Measurements from ENCODE around the gene RUNDC1.

DNA sequence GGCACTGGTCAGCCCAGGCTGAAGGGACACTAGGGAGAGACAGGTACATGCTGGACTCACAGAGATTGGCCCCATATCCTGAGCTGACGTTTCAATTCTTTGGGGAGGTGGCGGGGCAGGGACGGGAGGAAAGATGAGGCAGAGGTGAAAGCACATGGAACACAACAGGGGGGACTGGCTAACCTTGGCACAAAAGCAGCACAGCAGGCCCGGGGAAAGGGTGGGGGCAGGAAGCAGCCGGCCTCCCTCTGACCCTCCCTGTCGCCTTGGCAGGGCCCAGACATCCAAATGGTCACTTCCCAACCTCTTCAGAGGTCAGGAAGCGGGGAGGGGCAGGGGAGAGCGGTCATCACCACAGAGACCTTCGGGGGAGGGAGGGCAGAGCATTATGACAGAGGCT lies 35.2 kb downstream of the RUNDC1 start:
- TF ChIP-seq CTCF (IDR thresholded peaks at IDR 0.05), result no peak
- TF ChIP-seq POLR2A (IDR thresholded peaks at IDR 0.05), result no peak
